Ovary (tissue), 9 donors: ENCODE results near the gene HPSE2. TPM values are rescaled to one million over a fixed set of nuclear protein-coding genes. Genes with fewer than 3 reads are reported as not detected.

ENCODE experiments used
- DNase-seq, 5 donors: peaks; one replicate each; pipeline ENCODE4 v3.0.0-alpha.2; 2019 to 2020
- H3K27ac ChIP-seq, 2 donors: fragments of 200-600 bp; one replicate each; pipeline versions ENCODE4 v1.5.1 to v1.8.0; 2019 to 2022
- H3K27me3 ChIP-seq: fragments of 200-600 bp; one replicate; pipeline ENCODE4 v1.8.0; 2022
- H3K36me3 ChIP-seq: fragments of 200-600 bp; sonication (generic); one replicate; pipeline ENCODE4 v1.5.1; 2019
- H3K4me1 ChIP-seq: one replicate; pipeline ENCODE4 v1.8.1; 2013; ENCODE audit warnings: mild to moderate bottlenecking, moderate library complexity; ENCODE audit not compliant: insufficient read depth
- H3K4me3 ChIP-seq: fragments of 200-600 bp; sonication (generic); one replicate; pipeline ENCODE4 v1.5.1; 2017
- H3K9me3 ChIP-seq, 2 donors: fragments of 200-600 bp in 1 of 2; sonication (generic) in 1 of 2; one replicate each; pipeline versions ENCODE4 v1.5.1 to v1.8.1; 2013 to 2019; ENCODE audit warnings: mild to moderate bottlenecking in 1 of 2, moderate library complexity in 1 of 2
- CTCF ChIP-seq, 3 donors: fragments of 450-650 bp in 2 of 3; fragments of 200-600 bp in 1 of 3; IDR thresholded peaks; one replicate each; pipeline versions ENCODE4 v1.5.1 to v1.8.0; 2016 to 2022; ENCODE audit warnings: antibody characterized with exemption in 3 of 3, mild to moderate bottlenecking in 1 of 3
- EP300 ChIP-seq: sonication (generic); formaldehyde crosslinking; IDR thresholded peaks from one replicate; pipeline ENCODE4 v1.6.1; 2017; ENCODE audit warnings: antibody characterized with exemption
- POLR2A ChIP-seq: fragments of 450-650 bp; IDR thresholded peaks from one replicate; pipeline ENCODE4 v1.6.1; 2017; ENCODE audit warnings: antibody characterized with exemption, mild to moderate bottlenecking, moderate library complexity
- WGBS, 3 donors: extraction: QIAGEN DNeasy Blood & Tissue Kit in 1 of 3; methylation state at CpG; one replicate each; pipeline versions ENCODE4 v1.1.5 to v1.1.7; 2013 to 2017; 5-methylcytosine and 5-hydroxymethylcytosine counted together
- intact Hi-C, 4 donors: fragments of 100-400 bp; cut with DNase I; formaldehyde crosslinking; loops; one replicate each; pipeline versions ENCODE4 v1.11.0 to v1.15.1; 2022 to 2023
- polyA plus RNA-seq, 2 donors: library from polyadenylated mRNA; stranded (reverse); fragments of 200-250 nt in 1 of 2; fragments of 350-450 nt in 1 of 2; fragmentation: Illumina TruSeq in 1 of 2; extraction: RNeasy Lipid Tissue Mini Kit (QIAGEN cat#74804) in 1 of 2; gene quantifications; one replicate each; pipeline ENCODE4 v1.2.3, GENCODE V29; 2013 to 2014
- total RNA-seq, 7 donors: library from RNA; depleted of rRNA in 2 of 7; stranded (reverse); fragments of >200 nt in 2 of 7; fragmentation: NEBNext Ultra II Directional in 3 of 7; extraction: Animal tissue kit (Norgen Biotek cat#: 25700) in 3 of 7; gene quantifications; one replicate each; pipeline versions ENCODE4 v1.1.0 to v1.2.4, GENCODE V29; 2016 to 2023
- donor health status: DM: no; HTN: no; CAD: no; lungs with moderate emphysema.
- donor health status: DM: no; HTN: no; CAD: no.
- donor health status: Bipolar disorder and iron deficiency.
- donor health status: DM: yes; HTN: yes; CAD: no.
- donor health status: DM: no; HTN: no; CAD: no.
- donor health status: DM: yes; HTN: yes; CAD: no.

Gene HPSE2
- total and polyA plus RNA-seq, 9 donors, result 0.07 to 1.2 (median 0.12) TPM; not detected in 4

GRCh38 chr10:98800263-98800662 lies 435.4 kb downstream of the HPSE2 start:
- TF ChIP-seq CTCF (IDR thresholded peaks at IDR 0.05) (no peak), POLR2A (no peak), EP300 (no peak)
- H3K9me3 ChIP-seq, result no peaks in the 10 kb centered on the region
- no peak for DNase-seq
- H3K4me3 ChIP-seq, result no peak overlapping the region
- no peaks in the 10 kb centered on the region for H3K4me1 ChIP-seq
- no peaks in the 10 kb centered on the region for H3K36me3 ChIP-seq
- H3K27ac ChIP-seq, result no peak overlapping the region
- intact Hi-C loops, result no loop called here
- no peaks in the 10 kb centered on the region for H3K27me3 ChIP-seq

- DNase-seq, result no peak
- intact Hi-C loops, result no loop called here
- WGBS, 3 donors, result 94 to 98% (median 97%) methylated on average over 2 of the region's 2 CpGs
Measured at GRCh38 chr10:98795467-98795866, 440.2 kb downstream of the HPSE2 start.

GRCh38 chr10:98790817-98791216 lies 444.8 kb downstream of the HPSE2 start:
- Histone ChIP-seq H3K27me3 (no peaks in the 10 kb centered on the region), H3K9me3 (no peaks in the 10 kb centered on the region), H3K4me3 (no peak overlapping the region), H3K27ac (no peak overlapping the region), H3K36me3 (no peaks in the 10 kb centered on the region), H3K4me1 (no peaks in the 10 kb centered on the region)
- intact Hi-C loops, result no loop called here
- no peak for DNase-seq
- TF ChIP-seq CTCF (IDR thresholded peaks at IDR 0.05), result no peak
- TF ChIP-seq EP300, result no peak
- TF ChIP-seq POLR2A, result no peak

More at GRCh38 chr10:98795467-98795866, 440.2 kb downstream of the HPSE2 start:
- no peak for TF ChIP-seq POLR2A
- TF ChIP-seq CTCF (IDR thresholded peaks at IDR 0.05), result no peak
- TF ChIP-seq EP300, result no peak
- Histone ChIP-seq H3K27me3 (no peaks in the 10 kb centered on the region), H3K27ac (no peak overlapping the region), H3K4me1 (no peaks in the 10 kb centered on the region), H3K36me3 (no peaks in the 10 kb centered on the region), H3K9me3 (no peaks in the 10 kb centered on the region), H3K4me3 (no peak overlapping the region)

- no peak for DNase-seq
Measured at GRCh38 chr10:98778277-98778759, 457.3 kb downstream of the HPSE2 start.

More at GRCh38 chr10:98778277-98778759, 457.3 kb downstream of the HPSE2 start:
- Histone ChIP-seq H3K27ac (no peak overlapping the region), H3K27me3 (no peaks in the 10 kb centered on the region), H3K9me3 (no peaks in the 10 kb centered on the region), H3K4me1 (no peaks in the 10 kb centered on the region), H3K36me3 (no peaks in the 10 kb centered on the region), H3K4me3 (no peak overlapping the region)
- TF ChIP-seq EP300 (no peak), CTCF (IDR thresholded peaks at IDR 0.05) (no peak), POLR2A (no peak)
- intact Hi-C loops, result no loop called here
- WGBS, 3 donors, result 90 to 91% (median 90%) methylated on average over 3 of the region's 3 CpGs
